Thyroid gland (tissue), 4 donors: ENCODE data around the gene EPB41.

Source experiments
- POLR2A ChIP-seq, 2 donors: fragments of 450-650 bp; IDR thresholded peaks; one replicate each; pipeline ENCODE4 v1.6.1; 2017; ENCODE audit warnings: antibody characterized with exemption in 2 of 2, mild to moderate bottlenecking in 2 of 2, moderate library complexity in 1 of 2
- TF ChIP-seq, protein P1 (sequence below), 6 experiments: fragments of 200-600 bp in 3 of 6; fragments of 450-650 bp in 3 of 6; sonication (generic) in 3 of 6; IDR thresholded peaks; one replicate each; pipeline ENCODE4 v1.5.1; 2016 to 2019; ENCODE audit warnings: antibody characterized with exemption in 6 of 6, mild to moderate bottlenecking in 2 of 6, inconsistent platforms in 1 of 6, moderate library complexity in 1 of 6

DNA sequence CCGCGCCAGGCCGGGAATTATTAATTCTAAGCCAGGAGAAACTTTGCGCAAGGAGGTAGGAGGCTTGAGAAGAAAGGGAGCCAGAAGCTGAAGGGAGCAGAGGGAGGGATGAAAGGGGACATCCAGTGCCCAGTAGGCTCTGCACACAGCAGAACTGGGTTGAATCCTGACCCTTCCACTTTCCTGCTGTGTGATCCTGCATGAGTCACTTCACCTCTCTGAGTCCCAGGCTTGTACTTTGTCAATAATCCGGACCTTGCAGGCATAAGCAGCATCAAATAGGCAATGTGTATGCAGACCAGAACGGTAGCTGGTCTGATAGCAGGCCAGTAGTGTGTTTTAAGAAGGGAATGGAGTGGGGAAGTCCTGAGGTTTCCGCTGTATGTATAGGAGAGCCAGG is 25.5 kb upstream of the EPB41 start:
- TF ChIP-seq, protein P1, sequence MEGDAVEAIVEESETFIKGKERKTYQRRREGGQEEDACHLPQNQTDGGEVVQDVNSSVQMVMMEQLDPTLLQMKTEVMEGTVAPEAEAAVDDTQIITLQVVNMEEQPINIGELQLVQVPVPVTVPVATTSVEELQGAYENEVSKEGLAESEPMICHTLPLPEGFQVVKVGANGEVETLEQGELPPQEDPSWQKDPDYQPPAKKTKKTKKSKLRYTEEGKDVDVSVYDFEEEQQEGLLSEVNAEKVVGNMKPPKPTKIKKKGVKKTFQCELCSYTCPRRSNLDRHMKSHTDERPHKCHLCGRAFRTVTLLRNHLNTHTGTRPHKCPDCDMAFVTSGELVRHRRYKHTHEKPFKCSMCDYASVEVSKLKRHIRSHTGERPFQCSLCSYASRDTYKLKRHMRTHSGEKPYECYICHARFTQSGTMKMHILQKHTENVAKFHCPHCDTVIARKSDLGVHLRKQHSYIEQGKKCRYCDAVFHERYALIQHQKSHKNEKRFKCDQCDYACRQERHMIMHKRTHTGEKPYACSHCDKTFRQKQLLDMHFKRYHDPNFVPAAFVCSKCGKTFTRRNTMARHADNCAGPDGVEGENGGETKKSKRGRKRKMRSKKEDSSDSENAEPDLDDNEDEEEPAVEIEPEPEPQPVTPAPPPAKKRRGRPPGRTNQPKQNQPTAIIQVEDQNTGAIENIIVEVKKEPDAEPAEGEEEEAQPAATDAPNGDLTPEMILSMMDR (IDR thresholded peaks at IDR 0.05) = no peak
- TF ChIP-seq POLR2A (IDR thresholded peaks at IDR 0.05) = no peak
